Hepatocyte (in vitro differentiated cells): ENCODE results near the gene MTCH2. TPM values are rescaled to one million over a fixed set of nuclear protein-coding genes. Genes with fewer than 3 reads are reported as not detected.

Source experiments
- DNase-seq: peaks from one replicate; pipeline ENCODE4 v3.0.0-alpha.2; 2016; ENCODE audit warnings: low spot score
- H2AFZ ChIP-seq: fragments of 200-600 bp; sonication (generic); 2 replicates; pipeline ENCODE4 v1.6.0; 2016; ENCODE audit warnings: antibody characterized with exemption, mild to moderate bottlenecking
- H3K27ac ChIP-seq: fragments of 200-600 bp; sonication (generic); 2 replicates; pipeline ENCODE4 v1.5.1; 2016; ENCODE audit warnings: mild to moderate bottlenecking
- H3K27me3 ChIP-seq: fragments of 200-600 bp; sonication (generic); 2 replicates; pipeline ENCODE4 v1.6.1; 2016
- H3K36me3 ChIP-seq: fragments of 200-600 bp; sonication (generic); replicated peaks from 2 replicates; pipeline ENCODE4 v1.5.1; 2016; ENCODE audit warnings: low read depth; ENCODE audit not compliant: insufficient read depth
- H3K4me1 ChIP-seq: fragments of 200-600 bp; sonication (generic); 2 replicates; pipeline ENCODE4 v1.5.1; 2016; ENCODE audit warnings: mild to moderate bottlenecking, moderate library complexity; ENCODE audit not compliant: insufficient read depth
- H3K4me2 ChIP-seq: fragments of 200-600 bp; sonication (generic); 2 replicates; pipeline ENCODE4 v1.6.0; 2016
- H3K4me3 ChIP-seq: fragments of 200-600 bp; sonication (generic); 2 replicates; pipeline ENCODE4 v1.5.1; 2016; ENCODE audit warnings: mild to moderate bottlenecking
- H3K79me2 ChIP-seq: fragments of 200-600 bp; sonication (generic); 2 replicates; pipeline ENCODE4 v1.6.0; 2017; ENCODE audit warnings: mild to moderate bottlenecking
- H3K9me2 ChIP-seq: fragments of 200-600 bp; sonication (generic); replicated peaks from 2 replicates; pipeline ENCODE4 v1.6.0; 2017; ENCODE audit warnings: mild to moderate bottlenecking; ENCODE audit not compliant: insufficient read depth
- H3K9me3 ChIP-seq: fragments of 200-600 bp; sonication (generic); 2 replicates; pipeline ENCODE4 v1.5.1; 2016; ENCODE audit warnings: low read depth, mild to moderate bottlenecking
- H4K20me1 ChIP-seq: fragments of 200-600 bp; sonication (generic); 2 replicates; pipeline ENCODE4 v1.6.0; 2016; ENCODE audit warnings: mild to moderate bottlenecking; ENCODE audit not compliant: insufficient read depth, poor library complexity, severe bottlenecking
- EZH2 ChIP-seq: fragments of 200-600 bp; sonication (generic); IDR thresholded peaks from 2 replicates; pipeline ENCODE4 v1.6.1; 2016; ENCODE audit warnings: antibody characterized with exemption, mild to moderate bottlenecking, borderline replicate concordance
- EZH2phosphoT487 ChIP-seq: fragments of 200-600 bp; sonication (generic); IDR thresholded peaks from one replicate; pipeline ENCODE4 v1.6.1; 2018; ENCODE audit warnings: antibody characterized with exemption, mild to moderate bottlenecking, low read depth, moderate library complexity; ENCODE audit not compliant: unreplicated experiment, severe bottlenecking
- WGBS: methylation state at CpG from one replicate; pipeline ENCODE4 v1.1.6; 2016; ENCODE audit warnings: low lambda C conversion rate; ENCODE audit errors: missing lambda C conversion rate; 5-methylcytosine and 5-hydroxymethylcytosine counted together
- polyA plus RNA-seq: library from polyadenylated mRNA; unstranded; fragments of >200 nt; fragmentation: Nextera tagmentation; extraction: Ambion mirVana; gene quantifications from 2 replicates; pipeline ENCODE4 v1.2.1, GENCODE V29; 2016
- total RNA-seq: library from RNA; depleted of rRNA; stranded (reverse); fragments of >200 nt; gene quantifications from 2 replicates; pipeline ENCODE4 v1.2.3, GENCODE V29; 2014
- TF ChIP-seq, protein P1 (sequence below): fragments of 200-600 bp; sonication (generic); IDR thresholded peaks from 2 replicates; pipeline ENCODE4 v1.5.1; 2016; ENCODE audit warnings: antibody characterized with exemption, mild to moderate bottlenecking; ENCODE audit not compliant: poor library complexity

MTCH2 gene
- total and polyA plus RNA-seq, 2 experiments from 2014 or later, result 96.1 to 171 TPM

DNA sequence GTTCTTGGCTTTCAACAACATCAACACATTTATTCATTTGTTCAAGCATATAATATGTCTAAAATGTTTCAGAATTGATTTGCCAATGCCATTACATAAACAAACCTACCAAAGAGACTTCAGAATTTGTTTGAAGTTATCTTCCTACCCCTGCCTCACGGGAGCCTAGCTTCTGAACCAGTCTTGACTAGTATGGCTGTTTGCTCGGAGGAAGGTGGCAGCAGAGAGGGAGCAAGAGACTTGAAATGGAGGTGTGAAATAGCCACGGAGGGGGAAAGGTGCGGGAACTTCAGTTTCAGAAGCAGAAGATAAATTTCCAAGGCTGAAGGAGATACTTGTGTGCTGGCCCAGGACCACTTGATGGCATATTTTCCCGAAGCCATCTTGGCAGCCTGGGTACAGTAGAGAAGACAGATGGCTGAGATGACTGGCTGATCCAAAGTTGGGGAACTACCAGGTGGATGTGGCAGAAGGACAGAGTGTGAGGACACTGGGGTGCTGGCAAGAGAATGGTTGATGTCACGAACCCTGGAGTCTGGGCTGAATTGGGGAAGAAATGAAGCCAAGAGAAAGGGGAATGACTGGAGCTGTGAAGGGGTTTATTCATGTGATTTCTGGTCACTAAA, 14.0 kb upstream of the MTCH2 start:
- H3K4me3 ChIP-seq, result no peak overlapping the region
- no peak overlapping the region for H3K4me2 ChIP-seq
- H3K9me2 ChIP-seq, result no peaks in the 10 kb centered on the region
- no peaks in the 10 kb centered on the region for H3K27me3 ChIP-seq
- no peak for DNase-seq
- TF ChIP-seq, protein P1, sequence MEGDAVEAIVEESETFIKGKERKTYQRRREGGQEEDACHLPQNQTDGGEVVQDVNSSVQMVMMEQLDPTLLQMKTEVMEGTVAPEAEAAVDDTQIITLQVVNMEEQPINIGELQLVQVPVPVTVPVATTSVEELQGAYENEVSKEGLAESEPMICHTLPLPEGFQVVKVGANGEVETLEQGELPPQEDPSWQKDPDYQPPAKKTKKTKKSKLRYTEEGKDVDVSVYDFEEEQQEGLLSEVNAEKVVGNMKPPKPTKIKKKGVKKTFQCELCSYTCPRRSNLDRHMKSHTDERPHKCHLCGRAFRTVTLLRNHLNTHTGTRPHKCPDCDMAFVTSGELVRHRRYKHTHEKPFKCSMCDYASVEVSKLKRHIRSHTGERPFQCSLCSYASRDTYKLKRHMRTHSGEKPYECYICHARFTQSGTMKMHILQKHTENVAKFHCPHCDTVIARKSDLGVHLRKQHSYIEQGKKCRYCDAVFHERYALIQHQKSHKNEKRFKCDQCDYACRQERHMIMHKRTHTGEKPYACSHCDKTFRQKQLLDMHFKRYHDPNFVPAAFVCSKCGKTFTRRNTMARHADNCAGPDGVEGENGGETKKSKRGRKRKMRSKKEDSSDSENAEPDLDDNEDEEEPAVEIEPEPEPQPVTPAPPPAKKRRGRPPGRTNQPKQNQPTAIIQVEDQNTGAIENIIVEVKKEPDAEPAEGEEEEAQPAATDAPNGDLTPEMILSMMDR, result no peak
- TF ChIP-seq EZH2phosphoT487, result no peak
- TF ChIP-seq EZH2, result no peak
- H2AFZ ChIP-seq, result no peak overlapping the region
- H3K4me1 ChIP-seq, result no peaks in the 10 kb centered on the region
- H3K36me3 ChIP-seq, result no peaks in the 10 kb centered on the region
- no peaks in the 10 kb centered on the region for H4K20me1 ChIP-seq
- H3K27ac ChIP-seq, result no peak overlapping the region
- no peaks in the 10 kb centered on the region for H3K9me3 ChIP-seq
- WGBS, result 65% methylated on average over 6 of the region's 6 CpGs
- no peaks in the 10 kb centered on the region for H3K79me2 ChIP-seq

DNA sequence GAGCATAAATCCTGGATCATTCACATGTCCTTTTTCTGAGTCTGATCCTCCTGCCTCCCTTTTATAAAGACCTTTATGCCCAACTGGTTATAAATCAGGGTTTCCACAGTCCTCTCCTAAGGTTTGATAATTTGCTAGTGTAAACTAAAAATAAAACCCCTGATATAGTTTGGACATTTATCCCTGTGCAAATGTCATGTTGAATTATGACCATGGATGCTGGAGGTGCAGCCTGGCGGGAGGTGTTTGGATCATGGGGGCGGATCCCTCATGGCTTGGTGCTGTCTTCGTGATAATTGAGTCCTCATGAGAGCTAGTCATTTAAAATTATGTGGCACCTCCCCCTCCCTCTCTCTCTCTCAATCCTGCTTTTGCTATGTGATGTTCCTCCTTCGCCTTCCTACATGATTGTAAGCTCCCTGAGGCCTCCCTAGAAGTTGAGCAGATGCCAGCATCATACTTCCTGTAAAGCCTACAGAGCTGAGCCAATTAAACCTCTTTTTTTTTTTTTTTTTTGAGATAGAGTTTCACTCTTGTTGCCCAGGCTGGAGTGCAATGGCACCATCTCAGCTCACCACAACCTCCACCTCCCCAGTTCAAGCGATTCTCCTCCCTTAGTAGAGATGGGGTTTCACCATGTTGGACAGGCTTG, 9.6 kb upstream of the MTCH2 start:
- Histone ChIP-seq H3K4me2 (no peak overlapping the region), H3K4me1 (no peaks in the 10 kb centered on the region), H3K9me2 (no peaks in the 10 kb centered on the region), H3K36me3 (no peaks in the 10 kb centered on the region), H4K20me1 (no peaks in the 10 kb centered on the region), H3K9me3 (no peaks in the 10 kb centered on the region), H3K4me3 (no peak overlapping the region), H3K79me2 (no peaks in the 10 kb centered on the region), H3K27me3 (no peaks in the 10 kb centered on the region), H3K27ac (no peak overlapping the region), H2AFZ (no peak overlapping the region)
- DNase-seq, result no peak
- TF ChIP-seq, protein P1, result no peak
- no peak for TF ChIP-seq EZH2
- no peak for TF ChIP-seq EZH2phosphoT487
- 91% methylated on average over 5 of the region's 5 CpGs for WGBS

DNA sequence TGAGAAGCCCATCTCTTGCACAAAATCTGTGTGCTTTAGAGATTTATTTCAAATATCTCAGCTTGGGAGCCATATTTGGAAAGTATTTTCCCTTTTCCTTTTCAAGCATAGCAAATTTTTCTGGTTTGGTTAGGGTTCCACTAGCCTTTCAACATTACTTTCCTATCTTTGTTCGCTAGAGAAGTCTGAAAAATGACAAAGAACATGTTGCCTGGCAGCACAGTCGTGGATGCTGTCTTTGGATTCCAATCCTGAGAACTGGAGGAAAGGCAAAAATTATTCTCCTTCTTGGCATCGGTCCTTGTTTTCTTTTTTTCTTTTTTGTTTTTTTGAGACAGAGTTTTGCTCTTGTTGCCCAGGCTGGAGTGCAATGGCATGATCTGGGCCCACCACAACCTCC, 6.9 kb upstream of the MTCH2 start:
- no peaks in the 10 kb centered on the region for H3K9me2 ChIP-seq
- TF ChIP-seq EZH2 (no peak), EZH2phosphoT487 (no peak)
- TF ChIP-seq, protein P1, result no peak
- no peaks in the 10 kb centered on the region for H3K36me3 ChIP-seq
- H3K79me2 ChIP-seq, result no peaks in the 10 kb centered on the region
- H3K4me1 ChIP-seq, result no peaks in the 10 kb centered on the region
- WGBS, result 84% methylated on average over 3 of the region's 3 CpGs
- no peak overlapping the region for H2AFZ ChIP-seq
- no peak overlapping the region for H3K4me3 ChIP-seq
- no peaks in the 10 kb centered on the region for H4K20me1 ChIP-seq
- H3K9me3 ChIP-seq, result no peaks in the 10 kb centered on the region
- H3K4me2 ChIP-seq, result no peak overlapping the region
- no peak for DNase-seq
- no peak overlapping the region for H3K27ac ChIP-seq
- no peaks in the 10 kb centered on the region for H3K27me3 ChIP-seq
